Activated CD4-positive, alpha-beta T cell treated with anti-CD3 and anti-CD28 coated beads, Interleukin-2, amount 50 U/mL, for 16 hours (primary cell): ENCODE results near the gene DAG1.

Experiments
- DNase-seq: peaks from one replicate; pipeline ENCODE4 v3.0.0-alpha.2; 2020

The DAG1 gene

GRCh38 chr3:49469936-49470713 is at the start of gene DAG1:
Gene DAG1, plus strand, starts transcription at chr3:49470267. Its CDS starts 40,268 bp downstream, at chr3:49510535.
- peak; percentile 96 for DNase-seq

GRCh38 chr3:49421890-49422378 is 48.1 kb upstream of the DAG1 start:
- no peak for DNase-seq

GRCh38 chr3:49422379-49423248 is 47.5 kb upstream of the DAG1 start, which contains the start of gene AMT:
Gene AMT, minus strand, starts transcription at chr3:49422473. Its CDS starts 23 bp downstream, at chr3:49422450.
- no peak for DNase-seq

- no peak for DNase-seq
Measured at GRCh38 chr3:49424816-49425215, 45.3 kb upstream of the DAG1 start.

- DNase-seq = no peak
Measured at GRCh38 chr3:49427586-49427985, 42.5 kb upstream of the DAG1 start.

GRCh38 chr3:49428752-49429080 is 41.4 kb upstream of the DAG1 start:
- no peak for DNase-seq

GRCh38 chr3:49434731-49435130 is 35.3 kb upstream of the DAG1 start:
- no peak for DNase-seq

- DNase-seq = no peak
Measured at GRCh38 chr3:49445391-49445790, 24.7 kb upstream of the DAG1 start.

- DNase-seq = no peak
Measured at GRCh38 chr3:49453621-49454020, 16.4 kb upstream of the DAG1 start.

GRCh38 chr3:49454458-49454857 is 15.6 kb upstream of the DAG1 start:
- DNase-seq = no peak

GRCh38 chr3:49454898-49455681 is 15.0 kb upstream of the DAG1 start:
- DNase-seq = no peak

- no peak for DNase-seq
Measured at GRCh38 chr3:49456466-49456865, 13.6 kb upstream of the DAG1 start.

- no peak for DNase-seq
Measured at GRCh38 chr3:49460188-49460890, 9.7 kb upstream of the DAG1 start.

GRCh38 chr3:49460956-49461355 is 9.1 kb upstream of the DAG1 start:
- no peak for DNase-seq

- DNase-seq = no peak
Measured at GRCh38 chr3:49461443-49462171, 8.5 kb upstream of the DAG1 start.

- DNase-seq = no peak
Measured at GRCh38 chr3:49462222-49462621, 7.8 kb upstream of the DAG1 start.

GRCh38 chr3:49465270-49466034 is 4.6 kb upstream of the DAG1 start:
- no peak for DNase-seq

GRCh38 chr3:49466085-49466484 is 4.0 kb upstream of the DAG1 start:
- no peak for DNase-seq

GRCh38 chr3:49469037-49469935 is 781 bp upstream of the DAG1 start:
- no peak for DNase-seq
